DMS114 treated with DMSO at 0.1 percent for 48 hours (cell line): ENCODE results near the gene TRPM2.
A peak's percentile ranks its signal among the peaks of the same experiment; 100 is the strongest.

Experiments
- DNase-seq: peaks from one replicate; lab custom pipeline; 2025; ENCODE audit not compliant: unreplicated experiment; lab: John Stamatoyannopoulos, UW

TRPM2 gene

GRCh38 chr21:44353191-44353970 lies at the start of gene TRPM2:
Gene TRPM2, plus strand, starts transcription at chr21:44353621. Its CDS starts 80 bp downstream, at chr21:44353701.
- no peak for DNase-seq

DNA sequence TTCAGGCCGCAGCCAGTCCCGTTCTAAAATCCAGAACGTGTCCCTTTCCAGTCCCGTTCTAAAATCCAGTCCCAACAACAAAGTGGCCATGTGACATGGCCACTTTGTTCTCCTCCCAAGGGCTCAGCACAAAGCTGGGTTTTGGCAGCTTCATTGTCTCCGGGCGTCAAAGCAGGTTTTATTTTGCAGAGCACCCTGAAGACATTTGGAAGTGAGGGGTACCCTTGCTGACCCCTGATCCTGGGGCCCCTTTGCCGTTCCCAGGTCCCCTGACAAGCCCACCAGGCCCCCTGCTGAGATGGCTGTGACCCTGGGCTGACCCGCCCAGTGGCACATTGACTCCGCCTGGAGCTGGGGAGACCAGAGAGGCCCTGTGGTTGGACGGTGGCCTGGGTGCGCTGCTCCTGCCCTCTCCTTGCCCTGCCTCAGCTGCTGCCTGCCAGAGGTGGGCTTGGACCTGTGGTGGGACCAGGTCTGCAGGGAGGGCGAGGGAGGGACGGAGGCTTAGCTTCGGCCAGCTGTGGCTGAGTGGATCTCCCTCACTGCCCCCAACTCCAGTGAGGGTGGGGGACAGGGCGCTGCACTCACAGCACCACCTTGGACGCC lies 49.3 kb upstream of the TRPM2 start:
- DNase-seq = no peak

DNA sequence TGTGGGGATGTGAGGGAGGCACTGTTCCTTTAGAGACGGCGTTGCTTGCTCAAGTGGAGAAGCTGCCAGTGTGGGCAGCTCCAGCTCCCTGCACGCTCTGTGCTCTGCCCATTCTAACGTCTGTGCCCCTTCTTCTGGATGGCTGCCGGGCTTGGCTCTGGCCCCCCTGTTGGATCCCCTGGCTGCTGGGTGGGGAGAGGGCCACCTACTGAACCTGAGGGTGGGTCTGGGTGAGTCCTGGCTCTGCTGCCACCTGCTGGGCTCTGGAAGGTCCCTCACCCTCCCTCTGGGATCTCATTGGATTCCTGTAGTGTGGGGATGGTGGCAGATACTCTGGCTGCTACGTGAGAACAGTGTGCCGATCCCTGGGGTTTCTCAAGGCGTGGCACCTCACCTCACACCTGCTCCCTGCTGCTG lies 48.5 kb upstream of the TRPM2 start:
- DNase-seq = peak; percentile 16

DNA sequence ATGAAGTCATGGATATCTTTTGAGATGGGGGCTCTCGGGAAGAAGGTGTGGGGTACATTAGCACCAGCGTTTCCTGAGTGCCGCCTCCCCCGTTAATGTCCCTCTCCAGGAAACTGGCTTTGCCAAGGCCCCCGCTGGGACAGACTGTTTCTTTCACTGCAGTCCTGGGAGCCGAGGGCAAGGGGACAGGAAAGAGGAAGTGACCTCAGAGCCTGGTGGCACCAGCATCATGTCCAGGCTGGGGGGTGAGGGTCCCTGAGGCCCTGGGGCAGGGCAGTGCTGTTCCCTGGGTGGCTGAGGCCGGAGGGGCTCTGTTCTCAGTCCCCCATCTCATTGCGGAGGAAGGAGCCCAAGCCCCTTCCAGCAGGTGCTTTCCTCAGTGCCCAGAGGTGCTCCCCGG lies 47.7 kb upstream of the TRPM2 start:
- DNase-seq = no peak

DNA sequence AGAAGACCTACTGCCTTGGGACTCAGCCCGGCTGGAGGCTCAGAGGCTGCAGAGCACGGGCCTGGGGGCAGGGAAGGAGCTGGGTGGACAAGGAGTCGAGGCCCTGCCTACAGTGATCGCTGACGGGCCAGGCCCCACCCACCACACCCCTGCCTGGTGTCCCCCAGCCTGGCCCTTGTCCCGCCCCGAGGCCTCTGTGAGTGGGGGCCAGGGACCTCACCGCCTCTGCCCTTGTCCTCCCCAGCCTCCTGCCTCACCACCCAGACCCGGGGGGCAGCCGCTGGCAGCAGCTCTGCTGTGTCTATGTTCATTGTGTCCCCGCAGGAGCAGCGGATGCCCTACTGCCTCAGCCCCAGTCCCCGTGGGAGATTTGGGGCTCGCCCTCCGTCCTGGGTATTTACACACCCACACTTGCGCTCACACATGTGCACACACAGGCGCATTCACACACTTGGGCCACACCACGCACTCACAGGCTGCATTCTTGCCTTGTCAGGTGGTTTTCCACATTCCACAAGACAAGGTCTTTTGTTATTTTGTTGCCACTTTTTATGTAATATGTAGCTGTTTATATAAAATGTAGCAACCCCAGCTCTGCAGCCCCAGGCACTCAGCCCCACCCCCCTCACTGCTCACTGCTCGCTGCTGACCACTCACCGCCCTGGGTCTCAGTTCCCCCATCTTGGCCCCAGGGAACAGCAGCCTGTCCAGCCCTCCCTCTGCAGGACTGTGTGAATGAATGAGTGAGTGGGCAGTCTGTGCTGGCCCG lies 46.3 kb upstream of the TRPM2 start:
- no peak for DNase-seq

GRCh38 chr21:44310628-44311507 lies 42.6 kb upstream of the TRPM2 start:
- no peak for DNase-seq

DNA sequence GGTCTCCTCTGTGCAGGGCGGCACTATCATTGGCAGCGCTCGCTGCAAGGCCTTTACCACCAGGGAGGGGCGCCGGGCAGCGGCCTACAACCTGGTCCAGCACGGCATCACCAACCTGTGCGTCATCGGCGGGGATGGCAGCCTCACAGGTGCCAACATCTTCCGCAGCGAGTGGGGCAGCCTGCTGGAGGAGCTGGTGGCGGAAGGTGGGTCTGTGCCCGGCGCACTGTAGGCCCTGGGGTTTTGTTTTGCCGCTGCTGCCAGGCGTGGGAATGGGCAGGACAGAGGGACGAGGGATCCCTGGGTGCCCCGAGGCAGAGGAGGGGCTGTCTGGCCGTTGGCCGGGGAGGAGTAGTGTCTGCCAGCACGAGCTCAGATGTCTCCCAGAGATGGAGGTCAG lies 41.3 kb upstream of the TRPM2 start:
- no peak for DNase-seq

DNA sequence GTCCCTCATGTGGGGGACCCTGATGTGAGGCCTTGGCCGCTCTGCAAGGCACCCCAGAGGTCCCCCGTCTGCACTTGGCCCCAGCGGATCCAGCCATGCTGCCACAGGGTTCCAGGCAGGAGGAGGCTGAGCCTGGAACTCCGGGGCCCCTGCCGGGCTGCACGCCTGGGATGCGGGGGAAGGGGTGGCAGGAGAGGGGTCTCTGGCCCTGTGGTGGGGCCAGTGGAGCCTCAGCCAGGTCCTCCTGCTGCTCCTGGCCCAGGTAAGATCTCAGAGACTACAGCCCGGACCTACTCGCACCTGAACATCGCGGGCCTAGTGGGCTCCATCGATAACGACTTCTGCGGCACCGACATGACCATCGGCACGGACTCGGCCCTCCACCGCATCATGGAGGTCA lies 40.7 kb upstream of the TRPM2 start:
- DNase-seq = no peak

DNA sequence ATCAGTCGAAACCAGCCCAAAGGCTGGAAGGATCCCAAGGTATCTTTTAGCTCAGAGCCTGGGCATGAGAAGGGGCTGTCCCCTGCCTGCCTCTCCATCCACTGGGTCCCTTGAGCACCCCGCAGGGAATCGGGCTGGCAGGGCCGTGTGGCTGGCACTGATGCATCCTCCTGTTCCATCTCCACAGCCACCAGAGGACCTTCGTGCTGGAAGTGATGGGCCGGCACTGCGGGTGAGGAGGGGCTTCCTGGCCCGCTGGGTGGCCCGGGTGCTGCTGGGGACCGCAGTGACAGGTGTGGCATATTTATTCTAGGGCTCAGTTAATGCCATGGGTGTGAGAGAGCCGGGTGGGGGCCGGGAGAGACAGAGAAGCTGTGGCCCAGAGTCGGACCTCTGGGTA lies 40.0 kb upstream of the TRPM2 start:
- DNase-seq = no peak

- DNase-seq = no peak
Measured at GRCh38 chr21:44314128-44314527, 39.3 kb upstream of the TRPM2 start.

DNA sequence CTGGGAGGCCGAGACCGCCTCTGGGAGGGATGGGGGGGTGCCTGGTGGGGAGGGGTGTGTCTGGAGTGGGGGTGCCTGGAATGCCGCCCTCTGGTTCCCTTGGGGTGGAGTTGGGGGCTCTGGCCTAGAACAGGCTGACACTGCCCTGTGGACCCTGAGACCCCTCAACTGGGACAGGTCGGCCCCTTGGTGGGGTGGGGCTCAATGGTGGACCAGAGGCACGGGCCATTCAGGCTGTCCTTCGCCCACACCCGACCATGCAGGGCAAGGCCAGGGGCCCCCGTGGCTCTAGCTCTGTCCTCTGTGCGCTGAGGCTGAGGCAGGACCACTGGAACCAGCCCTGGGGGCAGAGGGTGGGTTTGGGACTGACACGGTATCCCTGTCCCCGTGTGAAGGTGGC lies 38.9 kb upstream of the TRPM2 start:
- DNase-seq = no peak

GRCh38 chr21:44315691-44316203 lies 37.7 kb upstream of the TRPM2 start:
- DNase-seq = no peak

DNA sequence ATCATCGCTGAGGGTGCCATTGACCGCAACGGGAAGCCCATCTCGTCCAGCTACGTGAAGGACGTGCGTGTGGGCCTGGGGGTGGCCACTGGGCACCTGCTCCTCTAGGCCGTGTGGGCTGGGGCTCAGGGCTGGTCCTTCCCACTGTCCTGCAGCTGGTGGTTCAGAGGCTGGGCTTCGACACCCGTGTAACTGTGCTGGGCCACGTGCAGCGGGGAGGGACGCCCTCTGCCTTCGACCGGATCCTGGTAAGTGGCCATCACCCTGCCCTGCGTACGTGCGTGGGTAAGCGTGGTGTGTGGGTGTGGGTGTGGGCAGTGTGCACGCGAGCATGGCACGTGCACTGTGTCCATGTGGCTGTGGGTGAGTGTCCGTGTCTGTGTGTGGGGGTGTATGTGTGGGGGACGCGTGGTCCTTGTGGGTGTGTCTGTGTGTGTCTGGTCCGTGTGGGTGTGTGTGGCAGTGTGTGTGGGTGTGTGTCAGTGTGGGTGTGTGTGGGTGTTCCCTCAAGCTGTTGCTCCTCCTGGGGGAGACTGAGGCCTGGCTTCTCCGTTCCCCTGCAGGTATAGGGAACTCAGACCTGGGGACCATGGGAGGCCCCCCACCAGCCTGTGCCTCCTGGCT lies 37.0 kb upstream of the TRPM2 start:
- no peak for DNase-seq

DNA sequence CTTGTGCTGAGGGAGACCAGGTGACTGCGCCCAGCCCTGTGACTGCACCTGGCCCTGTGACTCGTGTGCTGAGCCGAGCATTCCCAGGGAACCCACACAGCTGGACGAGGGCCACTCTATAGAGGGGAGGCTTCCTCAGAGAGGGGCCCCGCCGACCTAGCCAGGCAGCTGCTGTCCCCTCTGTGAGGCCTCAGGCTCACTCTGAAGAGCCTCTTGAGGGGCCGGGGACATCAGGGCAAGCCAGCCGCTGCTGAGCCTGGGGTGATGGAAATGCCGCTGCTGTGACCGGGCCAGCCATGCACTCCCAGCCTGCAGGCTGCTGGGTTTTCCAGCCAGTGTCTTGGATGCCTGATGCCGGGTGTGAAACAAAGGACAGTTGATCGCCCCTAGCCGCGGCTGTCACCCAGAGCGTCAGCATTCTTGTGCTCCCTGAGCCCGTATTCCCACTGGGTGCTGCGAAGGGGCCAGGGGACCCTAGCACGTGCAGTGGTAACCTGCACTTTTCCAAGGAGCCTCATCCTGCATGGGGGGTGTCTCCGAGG lies 36.1 kb upstream of the TRPM2 start:
- no peak for DNase-seq

GRCh38 chr21:44317871-44318270 lies 35.5 kb upstream of the TRPM2 start:
- DNase-seq = no peak

DNA sequence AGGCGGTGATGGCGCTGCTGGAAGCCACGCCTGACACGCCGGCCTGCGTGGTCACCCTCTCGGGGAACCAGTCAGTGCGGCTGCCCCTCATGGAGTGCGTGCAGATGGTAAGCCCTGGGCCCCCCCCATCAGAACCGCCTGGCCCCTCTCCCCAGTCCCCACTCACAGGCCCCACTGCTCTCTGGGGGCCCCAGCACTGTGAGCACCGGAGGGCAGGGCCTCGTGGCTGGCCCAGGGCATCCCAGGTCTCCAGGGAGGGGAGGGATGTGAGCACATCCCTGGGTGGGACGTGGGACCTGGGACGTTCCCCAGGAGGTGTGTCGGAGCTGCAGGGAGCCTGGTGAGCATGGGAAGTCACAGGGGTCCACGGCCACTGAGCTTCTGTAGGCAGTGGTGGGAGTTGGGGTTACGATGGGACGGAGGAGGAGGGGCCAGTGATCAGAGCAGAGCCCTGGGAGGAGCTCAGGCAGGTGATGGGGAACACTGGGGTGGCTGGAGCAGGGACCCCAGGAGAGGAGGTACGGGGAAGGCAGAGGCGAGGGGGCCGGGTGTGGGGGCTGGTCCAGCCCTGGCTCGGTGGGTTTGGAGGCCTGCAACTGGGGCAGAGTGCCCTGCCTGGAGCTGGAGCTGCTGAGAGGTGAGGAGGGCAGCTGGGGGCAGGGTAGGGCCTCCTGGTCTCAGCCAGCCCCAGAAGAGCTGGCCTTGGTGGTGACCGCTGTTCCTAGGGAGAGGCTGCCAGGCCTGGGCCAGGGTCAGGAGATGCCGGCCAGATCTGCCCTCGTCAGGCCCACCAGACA lies 34.7 kb upstream of the TRPM2 start:
- DNase-seq = no peak

DNA sequence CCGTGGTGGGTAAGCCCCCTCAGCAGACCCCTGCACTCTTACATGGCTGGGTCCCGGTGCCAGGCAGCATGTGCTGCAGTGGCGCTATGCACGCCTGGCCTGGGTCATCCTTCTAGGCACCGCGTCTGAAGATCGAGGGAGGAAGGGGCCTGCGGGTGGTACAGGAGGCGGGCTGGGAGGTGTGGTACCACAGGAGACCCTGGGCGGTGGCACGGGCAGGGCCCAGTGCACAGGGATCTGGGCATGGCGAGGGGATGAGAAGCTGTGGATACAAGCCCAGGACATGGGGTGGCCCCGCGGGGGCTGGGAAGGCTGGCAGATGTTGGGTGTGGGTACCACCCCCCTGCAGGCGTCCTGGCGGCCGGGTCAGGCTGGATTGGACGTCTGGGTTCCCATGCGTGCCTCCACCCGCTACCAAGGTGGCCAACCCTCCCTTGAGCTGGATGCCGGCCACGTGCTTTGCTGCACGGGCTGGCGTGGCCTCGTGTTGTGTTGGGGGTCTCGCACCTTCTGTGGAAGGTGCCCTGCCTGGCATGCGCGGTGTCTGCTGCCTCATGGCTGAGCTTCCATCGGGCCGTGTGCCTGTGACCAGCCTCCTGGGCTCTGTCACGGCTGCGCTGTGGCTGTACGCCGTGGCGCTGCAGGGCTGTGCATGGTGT lies 33.9 kb upstream of the TRPM2 start:
- no peak for DNase-seq

DNA sequence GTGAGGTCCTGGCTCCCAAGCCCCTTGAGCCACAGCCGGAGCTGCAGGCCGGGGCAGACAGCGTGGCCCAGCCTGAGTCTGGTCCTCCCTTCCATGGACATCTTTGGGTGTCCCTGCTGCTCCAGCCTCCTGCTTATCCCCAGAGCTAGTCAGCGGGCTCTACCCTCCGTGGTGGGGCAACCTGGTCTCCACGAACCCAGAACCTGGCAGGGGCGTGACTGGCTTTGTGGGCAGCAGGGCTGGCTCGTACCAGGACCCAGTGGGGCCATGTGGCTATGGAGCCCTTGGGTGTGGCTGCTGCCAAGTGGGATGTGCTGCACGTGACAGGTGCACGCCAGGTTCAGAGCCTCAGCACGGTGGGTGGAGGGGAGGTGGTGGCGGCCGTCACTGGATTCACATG lies 32.6 kb upstream of the TRPM2 start:
- no peak for DNase-seq
